HEK293 (cell line): Measurements from ENCODE around the gene NOVA1.

Source experiments
- KLF10 ChIP-seq: fragments of 450-650 bp; IDR thresholded peaks from 2 replicates; pipeline ENCODE4 v1.5.1; 2018; ENCODE audit warnings: missing biosample characterization, mild to moderate bottlenecking, missing genetic modification characterization
- TF ChIP-seq, protein P1 (sequence below): fragments of 450-650 bp; formaldehyde crosslinking; IDR thresholded peaks from 2 replicates; pipeline ENCODE4 v1.5.1; 2016; ENCODE audit warnings: missing biosample characterization, missing genetic modification characterization

DNA sequence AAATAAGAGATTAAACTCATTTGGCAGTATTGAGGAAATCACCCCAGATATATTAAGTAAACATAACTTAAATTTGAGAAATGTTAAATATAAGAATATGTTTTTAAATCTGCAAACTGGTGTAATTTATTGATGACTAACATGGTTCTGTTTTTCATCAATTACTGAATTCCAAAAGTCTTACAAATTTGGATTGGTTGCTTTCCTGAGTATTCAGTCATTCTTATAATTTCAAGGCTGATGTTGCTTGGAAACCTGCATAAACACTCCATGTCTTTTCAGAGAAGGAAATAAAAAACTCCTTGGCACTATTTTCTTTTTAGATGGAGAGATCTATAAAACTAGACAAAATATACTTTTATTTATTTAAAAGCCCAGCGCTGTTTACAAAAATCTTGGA is 71.7 kb downstream of the NOVA1 start:
- no peak for TF ChIP-seq KLF10
- TF ChIP-seq, protein P1, sequence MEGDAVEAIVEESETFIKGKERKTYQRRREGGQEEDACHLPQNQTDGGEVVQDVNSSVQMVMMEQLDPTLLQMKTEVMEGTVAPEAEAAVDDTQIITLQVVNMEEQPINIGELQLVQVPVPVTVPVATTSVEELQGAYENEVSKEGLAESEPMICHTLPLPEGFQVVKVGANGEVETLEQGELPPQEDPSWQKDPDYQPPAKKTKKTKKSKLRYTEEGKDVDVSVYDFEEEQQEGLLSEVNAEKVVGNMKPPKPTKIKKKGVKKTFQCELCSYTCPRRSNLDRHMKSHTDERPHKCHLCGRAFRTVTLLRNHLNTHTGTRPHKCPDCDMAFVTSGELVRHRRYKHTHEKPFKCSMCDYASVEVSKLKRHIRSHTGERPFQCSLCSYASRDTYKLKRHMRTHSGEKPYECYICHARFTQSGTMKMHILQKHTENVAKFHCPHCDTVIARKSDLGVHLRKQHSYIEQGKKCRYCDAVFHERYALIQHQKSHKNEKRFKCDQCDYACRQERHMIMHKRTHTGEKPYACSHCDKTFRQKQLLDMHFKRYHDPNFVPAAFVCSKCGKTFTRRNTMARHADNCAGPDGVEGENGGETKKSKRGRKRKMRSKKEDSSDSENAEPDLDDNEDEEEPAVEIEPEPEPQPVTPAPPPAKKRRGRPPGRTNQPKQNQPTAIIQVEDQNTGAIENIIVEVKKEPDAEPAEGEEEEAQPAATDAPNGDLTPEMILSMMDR (tag by site-specific recombination), result no peak
